ENCODE data around the gene FLT3. TPM values are rescaled to one million over a fixed set of nuclear protein-coding genes. Genes with fewer than 3 reads are reported as not detected.
A peak's percentile ranks its signal among the peaks of the same experiment; 100 is the strongest.
"Not testable (repeated sequence)": the region's sequence is repeated elsewhere in the genome, so short reads cannot be mapped to it uniquely, and the experiment has no call there.

Gene FLT3
- polyA plus RNA-seq (2014; cell fraction: cytosol; rRNA removed): not detected in 2 replicates
- polyA plus RNA-seq (2014; cell fraction: nucleus; rRNA removed): not detected in 2 replicates

GRCh38 chr13:28100150-28101121 lies at the start of gene FLT3:
FLT3 (minus strand) TSS chr13:28100576; CDS start chr13:28100510, 66 bp downstream.
- DNase-seq (ENCODE audit: low spot score): peak; percentile 37

- no peak for DNase-seq (ENCODE audit: low spot score)
Observed at GRCh38 chr13:28147495-28147894, 47.1 kb upstream of the FLT3 start.

GRCh38 chr13:28145049-28145448 lies 44.7 kb upstream of the FLT3 start:
- DNase-seq (ENCODE audit: low spot score): no peak

- DNase-seq (ENCODE audit: low spot score): not testable (repeated sequence)
Observed at GRCh38 chr13:28141542-28141941, 41.2 kb upstream of the FLT3 start.

- DNase-seq (ENCODE audit: low spot score): no peak
Observed at GRCh38 chr13:28140433-28141125, 40.2 kb upstream of the FLT3 start.

GRCh38 chr13:28138756-28139470 lies 38.5 kb upstream of the FLT3 start:
- DNase-seq (ENCODE audit: low spot score): peak; percentile 74

- peak; percentile 85 for DNase-seq (ENCODE audit: low spot score)
Observed at GRCh38 chr13:28138012-28138755, 37.8 kb upstream of the FLT3 start, which contains the start of gene PAN3. PAN3 (plus strand) TSS chr13:28138545; CDS start chr13:28138658, 113 bp downstream.

GRCh38 chr13:28137596-28137995 lies 37.2 kb upstream of the FLT3 start:
- DNase-seq (ENCODE audit: low spot score): no peak

- no peak for DNase-seq (ENCODE audit: low spot score)
Observed at GRCh38 chr13:28136916-28137315, 36.5 kb upstream of the FLT3 start.

GRCh38 chr13:28131646-28132045 lies 31.3 kb upstream of the FLT3 start:
- no peak for DNase-seq (ENCODE audit: low spot score)

GRCh38 chr13:28129911-28130693 lies 29.7 kb upstream of the FLT3 start:
- DNase-seq (ENCODE audit: low spot score): no peak

- DNase-seq (ENCODE audit: low spot score): no peak
Observed at GRCh38 chr13:28128926-28129325, 28.6 kb upstream of the FLT3 start.

- no peak for DNase-seq (ENCODE audit: low spot score)
Observed at GRCh38 chr13:28128030-28128429, 27.7 kb upstream of the FLT3 start.

- DNase-seq (ENCODE audit: low spot score): no peak
Observed at GRCh38 chr13:28121224-28121623, 20.8 kb upstream of the FLT3 start.

GRCh38 chr13:28120317-28120716 lies 19.9 kb upstream of the FLT3 start:
- no peak for DNase-seq (ENCODE audit: low spot score)

GRCh38 chr13:28117689-28118377 lies 17.5 kb upstream of the FLT3 start:
- no peak for DNase-seq (ENCODE audit: low spot score)

- DNase-seq (ENCODE audit: low spot score): no peak
Observed at GRCh38 chr13:28116736-28117135, 16.4 kb upstream of the FLT3 start.

- DNase-seq (ENCODE audit: low spot score): no peak
Observed at GRCh38 chr13:28110414-28110813, 10.0 kb upstream of the FLT3 start.

GRCh38 chr13:28106976-28107375 lies 6.6 kb upstream of the FLT3 start:
- no peak for DNase-seq (ENCODE audit: low spot score)
